Fibroblast of pulmonary artery (primary cell): ENCODE data around the gene OR4S1.
"Not testable (repeated sequence)": the region's sequence is repeated elsewhere in the genome, so short reads cannot be mapped to it uniquely, and the experiment has no call there.

Source experiments
- DNase-seq: peaks from one replicate; pipeline ENCODE4 v3.0.0-alpha.2; 2010; ENCODE audit warnings: low read depth
- H3K4me3 ChIP-seq: replicated peaks from 2 replicates; pipeline ENCODE4 v1.5.1; 2011; ENCODE audit warnings: low read depth, mild to moderate bottlenecking, control low read depth, low read length, moderate library complexity
- TF ChIP-seq, protein P1 (sequence below): IDR thresholded peaks from 2 replicates; pipeline ENCODE4 v1.5.1; 2011; ENCODE audit warnings: mild to moderate bottlenecking, control low read depth, low read length, inconsistent platforms; ENCODE audit errors: missing control alignments

Gene OR4S1

DNA sequence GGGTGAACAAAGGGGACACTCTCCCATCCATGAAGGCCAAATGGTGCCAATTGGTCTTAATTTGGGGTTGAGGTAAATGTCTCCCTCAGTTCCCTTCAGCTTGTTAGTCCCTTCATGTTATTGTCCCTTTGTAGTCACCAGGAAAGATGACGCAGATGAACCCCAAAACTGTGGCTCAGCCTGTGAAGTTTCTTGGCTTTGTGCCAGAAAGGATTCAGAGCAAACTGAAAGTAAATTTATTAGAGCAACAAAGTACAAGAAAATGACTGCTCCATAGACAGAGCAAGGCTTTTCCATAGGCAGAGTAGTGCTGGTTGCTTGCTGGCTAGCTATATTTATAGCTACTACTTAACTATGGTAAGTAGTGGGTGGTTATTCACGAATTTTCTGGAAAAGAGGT, 35.4 kb downstream of the OR4S1 start:
- DNase-seq: peak; percentile 0
- TF ChIP-seq, protein P1, sequence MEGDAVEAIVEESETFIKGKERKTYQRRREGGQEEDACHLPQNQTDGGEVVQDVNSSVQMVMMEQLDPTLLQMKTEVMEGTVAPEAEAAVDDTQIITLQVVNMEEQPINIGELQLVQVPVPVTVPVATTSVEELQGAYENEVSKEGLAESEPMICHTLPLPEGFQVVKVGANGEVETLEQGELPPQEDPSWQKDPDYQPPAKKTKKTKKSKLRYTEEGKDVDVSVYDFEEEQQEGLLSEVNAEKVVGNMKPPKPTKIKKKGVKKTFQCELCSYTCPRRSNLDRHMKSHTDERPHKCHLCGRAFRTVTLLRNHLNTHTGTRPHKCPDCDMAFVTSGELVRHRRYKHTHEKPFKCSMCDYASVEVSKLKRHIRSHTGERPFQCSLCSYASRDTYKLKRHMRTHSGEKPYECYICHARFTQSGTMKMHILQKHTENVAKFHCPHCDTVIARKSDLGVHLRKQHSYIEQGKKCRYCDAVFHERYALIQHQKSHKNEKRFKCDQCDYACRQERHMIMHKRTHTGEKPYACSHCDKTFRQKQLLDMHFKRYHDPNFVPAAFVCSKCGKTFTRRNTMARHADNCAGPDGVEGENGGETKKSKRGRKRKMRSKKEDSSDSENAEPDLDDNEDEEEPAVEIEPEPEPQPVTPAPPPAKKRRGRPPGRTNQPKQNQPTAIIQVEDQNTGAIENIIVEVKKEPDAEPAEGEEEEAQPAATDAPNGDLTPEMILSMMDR: no peak
- H3K4me3 ChIP-seq: no peak overlapping the region

- not testable (repeated sequence) for DNase-seq
Measured at GRCh38 chr11:48342505-48342904, 36.5 kb downstream of the OR4S1 start.

GRCh38 chr11:48346286-48346685, 40.3 kb downstream of the OR4S1 start:
- not testable (repeated sequence) for DNase-seq, H3K4me3 ChIP-seq

More at GRCh38 chr11:48342505-48342904, 36.5 kb downstream of the OR4S1 start:
- not testable (repeated sequence) for H3K4me3 ChIP-seq

- no peak for DNase-seq
- H3K4me3 ChIP-seq: no peak overlapping the region
- TF ChIP-seq, protein P1: no peak
Measured at GRCh38 chr11:48354013-48354412, 48.0 kb downstream of the OR4S1 start.

DNA sequence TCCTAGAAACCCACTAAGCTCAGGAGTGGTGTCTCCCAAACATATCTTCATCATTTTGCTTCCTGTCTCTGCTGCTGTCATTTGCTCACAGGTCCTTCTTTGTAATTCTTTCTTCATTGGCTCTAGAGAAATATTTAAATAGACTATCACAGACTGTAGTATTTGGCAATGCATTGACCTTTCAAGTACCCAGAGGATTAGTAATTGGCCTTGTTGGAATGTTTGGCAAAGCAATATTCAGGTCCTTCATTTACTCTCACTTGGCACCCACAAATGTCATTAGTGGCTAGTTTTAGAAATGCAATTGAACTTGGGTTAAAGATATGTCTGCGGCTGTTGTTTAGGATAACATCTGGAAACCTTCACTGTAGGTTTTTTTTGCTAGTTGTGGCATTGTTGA, 48.7 kb downstream of the OR4S1 start:
- TF ChIP-seq, protein P1: no peak
- DNase-seq: no peak
- H3K4me3 ChIP-seq: no peak overlapping the region
